ENCODE results near the gene AGRP.

DNA sequence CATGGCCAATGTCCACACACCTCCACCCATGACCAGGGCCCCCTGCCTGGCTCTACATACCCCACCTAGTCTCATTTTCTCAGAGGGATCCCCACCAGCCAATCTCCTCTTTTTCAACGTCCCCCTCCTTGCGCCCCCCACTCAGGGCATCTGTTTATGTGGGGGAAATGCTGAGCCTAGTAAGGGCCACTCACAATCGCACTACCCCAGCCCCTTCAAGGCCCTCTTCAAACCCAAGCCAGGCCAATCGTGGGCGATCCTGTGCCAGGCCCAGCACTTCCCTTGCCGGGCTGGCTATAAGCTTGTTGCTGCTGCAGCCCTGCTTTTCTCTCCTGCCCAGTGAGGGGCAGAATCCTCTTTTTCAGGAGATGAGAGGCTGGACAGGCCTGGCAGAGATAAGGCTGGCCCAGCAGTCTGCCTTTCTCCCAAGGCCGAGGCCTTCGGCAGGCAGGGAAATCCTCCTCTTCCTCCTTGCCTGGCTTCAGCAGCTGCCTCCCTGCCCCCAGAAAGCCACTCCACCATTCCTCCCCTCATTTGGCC is 36.3 kb downstream of the AGRP start:
- TF ChIP-seq POLR2AphosphoS5 (IDR thresholded peaks at IDR 0.05) (no peak), CTCF (IDR thresholded peaks at IDR 0.05) (no peak), POLR2A (IDR thresholded peaks at IDR 0.05) (no peak)
